ENCODE results near the gene SRP72.
"Not testable (repeated sequence)": the region's sequence is repeated elsewhere in the genome, so short reads cannot be mapped to it uniquely, and the experiment has no call there.

SRP72 gene

GRCh38 chr4:56465599-56466295, 1.7 kb upstream of the SRP72 start:
- no peak for DNase-seq (ENCODE audit: low read depth in 2 of 2)

DNA sequence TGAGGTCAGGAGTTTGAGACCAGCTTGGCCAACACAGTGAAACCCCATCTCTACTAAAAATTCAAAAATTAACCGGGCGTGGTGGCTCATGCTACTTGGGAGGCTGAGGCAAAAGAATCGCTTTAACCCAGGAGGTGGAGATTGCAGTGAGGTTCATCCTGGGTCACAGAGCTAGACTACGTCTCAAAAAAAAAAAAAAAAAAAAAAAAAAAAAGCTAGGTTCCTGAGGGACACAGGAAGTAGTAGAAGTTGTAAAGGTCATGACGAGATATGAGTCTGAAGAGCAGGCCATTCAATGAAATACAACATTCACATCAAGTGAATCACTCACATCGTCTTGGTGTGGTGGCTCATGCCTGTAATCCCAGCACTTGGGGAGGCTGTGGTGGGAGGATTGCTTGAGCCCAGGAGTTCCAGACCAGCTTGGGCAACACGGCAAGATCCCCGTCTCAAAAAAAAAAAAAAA, 1.1 kb upstream of the SRP72 start:
- DNase-seq (ENCODE audit: low read depth in 2 of 2) = not testable (repeated sequence)

DNA sequence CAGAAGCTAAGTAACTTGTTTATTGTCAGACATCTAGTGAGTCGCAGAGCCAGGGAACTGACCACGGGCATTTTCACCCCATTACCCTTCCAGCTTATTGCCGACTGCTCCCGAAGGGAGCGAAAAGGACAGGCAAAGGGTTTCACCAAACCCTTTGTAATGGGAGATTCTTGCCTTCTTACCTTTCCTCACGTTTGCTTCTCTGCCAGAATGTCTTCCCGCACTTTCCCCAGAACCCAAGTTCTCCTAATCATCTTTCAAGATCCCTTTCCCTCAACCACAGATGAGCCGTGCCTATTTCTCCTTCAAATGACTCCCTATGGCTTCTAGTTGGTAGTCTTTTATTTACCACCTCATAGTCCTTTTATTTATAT, 520 bp upstream of the SRP72 start:
- DNase-seq (ENCODE audit: low read depth in 2 of 2) = no peak

DNA sequence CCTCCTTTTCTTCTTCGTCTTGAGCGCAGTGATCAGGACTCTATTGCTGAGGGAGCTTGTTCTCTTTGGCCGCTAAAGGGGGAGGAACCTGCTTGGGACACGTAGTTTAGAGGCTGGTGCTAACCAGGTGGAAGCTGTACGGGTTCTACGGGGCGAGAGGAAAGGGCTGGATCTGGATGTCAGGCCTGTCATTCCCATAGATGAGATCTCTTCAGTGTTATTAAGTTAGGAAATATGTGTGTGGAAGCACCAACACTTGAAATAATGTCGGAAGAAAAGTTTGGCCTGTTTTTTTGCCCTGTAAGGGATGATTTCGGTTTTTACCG, 643 bp downstream of the SRP72 start:
- DNase-seq (ENCODE audit: low read depth in 2 of 2) = peak in 1 of 2 experiments; percentile 29

GRCh38 chr4:56469489-56470210, 2.2 kb downstream of the SRP72 start:
- DNase-seq (ENCODE audit: low read depth in 2 of 2) = no peak

GRCh38 chr4:56475917-56476316, 8.5 kb downstream of the SRP72 start:
- no peak for DNase-seq (ENCODE audit: low read depth in 2 of 2)

DNA sequence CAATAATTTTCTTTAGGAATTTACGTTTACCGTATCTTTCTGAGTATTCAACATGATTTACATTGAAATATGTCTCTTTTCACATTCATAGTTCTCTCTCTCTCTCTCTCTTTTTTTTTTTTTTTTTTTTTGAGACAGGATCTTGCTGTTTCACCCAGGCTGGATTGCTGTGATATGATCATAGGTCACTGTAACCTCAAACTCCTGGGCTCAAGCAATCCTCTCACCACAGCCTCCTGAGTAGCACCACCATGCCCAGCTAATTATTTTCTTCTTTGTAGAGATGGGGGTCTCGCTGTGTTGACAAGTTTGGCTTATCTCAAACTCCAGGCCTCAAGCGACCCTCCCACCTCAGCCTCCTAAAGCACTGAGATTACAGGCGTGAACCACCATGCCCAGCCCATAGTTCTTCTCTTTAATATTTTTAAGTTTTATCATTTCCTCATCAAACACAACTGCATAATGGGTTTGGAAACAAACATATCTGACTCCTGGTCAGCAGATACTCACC, 9.8 kb downstream of the SRP72 start:
- DNase-seq (ENCODE audit: low read depth in 2 of 2) = no peak

DNA sequence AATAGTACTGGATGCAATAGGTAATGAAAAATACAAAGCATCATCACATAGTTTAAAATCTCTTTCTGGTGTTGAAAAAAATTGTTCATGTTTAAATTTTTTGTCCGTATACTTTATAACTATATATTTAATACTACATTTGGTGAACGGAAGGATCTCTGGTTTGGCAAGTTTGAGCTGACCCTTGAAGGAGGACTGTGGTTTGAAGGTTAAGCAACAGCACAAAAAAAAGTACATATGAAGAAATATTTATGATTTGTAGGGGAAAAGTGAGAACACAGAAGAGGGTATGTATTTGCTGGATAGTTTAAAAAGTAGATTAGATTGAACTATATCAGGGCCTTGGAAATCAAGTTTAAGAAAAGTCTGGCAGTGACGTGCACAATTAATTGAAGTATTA, 13.3 kb downstream of the SRP72 start:
- DNase-seq (ENCODE audit: low read depth in 2 of 2) = no peak

DNA sequence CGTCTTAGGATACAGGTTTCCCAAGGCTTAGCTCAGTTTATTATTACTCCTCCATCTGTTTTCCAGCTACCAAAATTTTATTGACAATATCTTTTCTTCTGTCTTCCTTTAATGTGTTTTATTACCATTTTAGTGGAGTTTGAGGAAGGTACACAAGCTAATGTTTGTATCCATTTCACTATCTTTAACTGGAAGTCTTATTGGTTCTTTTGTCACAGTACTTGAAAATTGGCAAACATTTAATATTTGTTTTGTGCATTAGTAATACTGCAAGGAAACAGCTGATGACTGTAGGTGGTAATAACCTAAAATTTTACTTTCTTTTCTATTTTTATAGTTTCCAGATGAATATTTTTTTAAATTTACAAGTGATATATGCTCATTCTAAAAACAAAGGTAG, 28.8 kb downstream of the SRP72 start:
- no peak for DNase-seq (ENCODE audit: low read depth in 2 of 2)

- peak; percentile 28 to 50 for DNase-seq (ENCODE audit: low read depth in 2 of 2)
These were observed 38.1 kb downstream of the SRP72 start, which contains the start of gene ARL9 for GRCh38 chr4:56505269-56506130. Gene ARL9 (plus strand): TSS chr4:56505791. CDS start chr4:56505863, 72 bp downstream.

- DNase-seq (ENCODE audit: low read depth in 2 of 2) = no peak
These were observed 43.7 kb downstream of the SRP72 start for GRCh38 chr4:56511098-56511497.

DNA sequence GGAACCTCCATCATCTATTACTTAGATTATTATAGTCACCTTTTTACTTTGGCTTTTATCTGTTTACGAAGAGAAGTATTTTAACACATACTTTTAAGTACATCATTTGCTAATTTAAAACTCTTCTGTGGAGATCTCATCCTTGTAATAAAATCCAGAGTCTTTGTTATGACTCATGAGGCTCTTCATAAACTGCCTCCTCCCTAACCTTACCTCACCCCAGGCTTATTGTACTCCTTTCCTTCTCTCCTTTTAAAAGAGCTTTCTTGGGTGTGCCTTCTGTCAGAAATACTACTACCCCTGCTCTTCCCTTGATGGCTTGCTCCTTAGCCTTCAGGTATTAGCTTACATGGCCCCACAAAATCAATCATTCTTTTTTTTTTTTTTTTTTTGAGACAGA, 44.7 kb downstream of the SRP72 start:
- no peak for DNase-seq (ENCODE audit: low read depth in 2 of 2)

DNA sequence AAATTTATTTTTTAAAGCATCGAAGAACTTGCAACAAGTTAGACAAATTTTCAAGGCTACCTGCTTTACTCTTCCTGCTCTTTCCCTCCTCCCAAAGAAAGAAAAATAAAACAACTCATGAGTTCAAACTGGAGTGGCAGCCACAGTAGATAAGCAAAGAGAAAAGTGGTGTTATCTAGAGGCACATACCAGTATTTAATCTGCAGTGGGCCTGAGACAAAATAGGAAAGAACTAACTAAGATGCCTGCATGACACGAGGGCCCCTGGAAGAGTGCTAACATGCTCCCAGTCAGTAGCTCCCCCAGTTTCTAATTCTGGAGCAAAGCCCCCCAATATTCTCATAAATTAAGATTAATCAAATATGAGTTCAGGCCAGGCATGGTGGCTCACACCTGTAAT, 46.1 kb downstream of the SRP72 start:
- no peak for DNase-seq (ENCODE audit: low read depth in 2 of 2)

GRCh38 chr4:56530269-56531148, 63.1 kb downstream of the SRP72 start:
- peak; percentile 70 to 83 for DNase-seq (ENCODE audit: low read depth in 2 of 2)

DNA sequence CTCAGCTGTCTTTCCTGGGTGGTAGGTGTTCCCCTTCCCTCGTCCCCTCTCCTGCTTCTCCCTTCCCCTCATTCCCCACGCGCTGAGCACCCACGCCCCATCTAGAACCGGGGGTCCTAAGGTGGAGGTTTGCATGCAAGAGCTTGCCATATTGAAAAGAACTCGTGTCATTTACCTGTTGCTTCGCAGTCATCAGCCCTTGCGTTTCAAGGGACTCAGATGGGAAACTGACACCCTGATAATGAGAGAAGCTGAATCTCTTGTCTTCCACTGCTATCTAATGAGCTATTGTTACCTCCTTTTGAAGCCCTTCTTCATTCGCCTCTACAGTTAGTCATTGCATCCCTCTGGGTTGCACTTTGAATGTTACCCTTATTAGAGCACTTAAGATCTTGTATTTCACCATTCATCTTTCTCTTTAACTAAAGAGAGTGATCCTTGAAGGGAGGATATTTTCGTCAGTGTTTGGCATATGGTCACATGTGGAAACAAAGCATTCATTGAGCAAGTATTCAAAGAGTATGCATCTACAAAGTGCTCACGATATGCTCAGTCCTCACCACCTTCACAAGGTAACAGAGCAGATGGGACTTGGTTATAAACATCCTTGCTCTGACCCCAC, 63.8 kb downstream of the SRP72 start:
- no peak for DNase-seq (ENCODE audit: low read depth in 2 of 2)

GRCh38 chr4:56531823-56532222, 64.4 kb downstream of the SRP72 start:
- DNase-seq (ENCODE audit: low read depth in 2 of 2) = no peak

DNA sequence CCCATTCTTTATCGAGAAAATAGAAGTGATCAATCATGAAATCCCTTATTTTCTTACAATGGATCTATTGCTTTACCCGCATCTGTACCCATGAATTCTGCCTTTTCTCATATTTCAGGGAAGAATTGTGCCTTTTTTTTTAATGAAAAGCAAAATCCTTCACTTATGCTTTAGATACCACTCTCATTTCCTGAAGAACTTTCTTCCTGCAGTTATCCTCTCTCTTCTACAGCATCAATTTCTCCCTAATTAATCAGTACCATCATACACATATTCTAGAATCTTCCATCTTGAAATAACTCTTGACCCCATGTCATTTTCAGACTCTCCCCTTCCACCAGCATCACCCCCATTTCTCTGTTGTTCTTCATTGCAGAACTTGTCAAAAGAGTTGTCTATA, 64.8 kb downstream of the SRP72 start:
- no peak for DNase-seq (ENCODE audit: low read depth in 2 of 2)

DNA sequence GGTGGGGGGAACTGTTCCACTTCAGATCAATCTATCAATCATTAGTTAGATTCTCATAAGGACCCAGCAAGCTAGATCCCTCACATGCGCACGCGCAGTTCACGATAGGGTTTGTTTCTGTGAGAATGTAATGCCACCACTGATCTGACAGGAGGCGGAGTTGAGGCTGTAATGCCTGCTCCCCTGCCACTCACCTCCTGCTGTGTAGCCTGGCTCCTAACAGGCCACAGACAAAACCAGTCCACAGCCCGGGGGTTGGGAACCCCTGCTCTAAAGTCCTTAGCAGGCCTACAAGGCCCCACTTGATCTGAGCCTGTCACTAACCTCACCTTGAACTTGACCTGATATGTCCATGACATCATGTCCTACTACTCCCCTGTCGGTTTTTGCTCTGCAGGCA, 68.5 kb downstream of the SRP72 start:
- no peak for DNase-seq (ENCODE audit: low read depth in 2 of 2)

GRCh38 chr4:56537147-56537546, 69.7 kb downstream of the SRP72 start:
- no peak for DNase-seq (ENCODE audit: low read depth in 2 of 2)

- DNase-seq (ENCODE audit: low read depth in 2 of 2) = no peak
These were observed 73.4 kb downstream of the SRP72 start for GRCh38 chr4:56540826-56541225.

Data from stimulated activated CD4-positive, alpha-beta T cell treated with anti-CD3 and anti-CD28 coated beads, Interleukin-12 subunit alpha, Interleukin-12 subunit beta, amount 100 ng/mL, for 24 hours (primary cell).